Endodermal cell (in vitro differentiated cells): ENCODE results near the gene ZBTB20. TPM values are rescaled to one million over a fixed set of nuclear protein-coding genes. Genes with fewer than 3 reads are reported as not detected.

Source experiments
- DNase-seq: peaks from one replicate; pipeline ENCODE4 v3.0.0-alpha.2; 2017
- H3K27ac ChIP-seq: 2 replicates; pipeline ENCODE4 v1.5.1; 2013; ENCODE audit warnings: mild to moderate bottlenecking, low read depth, low read length, moderate library complexity
- H3K27me3 ChIP-seq: 2 replicates; pipeline ENCODE4 v1.6.1; 2013; ENCODE audit warnings: mild to moderate bottlenecking, low read length, moderate library complexity; ENCODE audit not compliant: insufficient read depth, control insufficient read depth, poor library complexity, severe bottlenecking
- H3K36me3 ChIP-seq: 2 replicates; pipeline ENCODE4 v1.7.0; 2013; ENCODE audit warnings: mild to moderate bottlenecking, low read length, moderate library complexity; ENCODE audit not compliant: control insufficient read depth, insufficient read depth
- H3K4me1 ChIP-seq: one replicate; pipeline ENCODE4 v1.7.0; 2013; ENCODE audit warnings: low read length; ENCODE audit not compliant: control insufficient read depth, insufficient read depth
- H3K4me3 ChIP-seq: 2 replicates; pipeline ENCODE4 v1.5.1; 2013; ENCODE audit warnings: mild to moderate bottlenecking, low read length, moderate library complexity
- H3K9ac ChIP-seq: 2 replicates; pipeline ENCODE4 v1.6.1; 2013; ENCODE audit warnings: mild to moderate bottlenecking, low read length, moderate library complexity; ENCODE audit not compliant: poor library complexity, severe bottlenecking; ENCODE audit errors: extremely low read depth
- H3K9me3 ChIP-seq: 2 replicates; pipeline ENCODE4 v1.6.1; 2013; ENCODE audit warnings: mild to moderate bottlenecking, low read length, moderate library complexity; ENCODE audit not compliant: control insufficient read depth
- H3K27ac Mint-ChIP-seq: 2 replicates; pipeline ENCODE4 v1.8.0; 2020; ENCODE audit warnings: mixed read lengths
- H3K27me3 Mint-ChIP-seq: 2 replicates; pipeline ENCODE4 v1.8.0; 2021; ENCODE audit warnings: mild to moderate bottlenecking, mixed read lengths; ENCODE audit not compliant: insufficient read depth
- H3K36me3 Mint-ChIP-seq: 2 replicates; pipeline ENCODE4 v1.8.0; 2020; ENCODE audit warnings: low read depth, mixed read lengths
- H3K4me1 Mint-ChIP-seq: 2 replicates; pipeline ENCODE4 v1.8.0; 2020; ENCODE audit warnings: mixed read lengths
- H3K4me3 Mint-ChIP-seq: 2 replicates; pipeline ENCODE4 v1.8.0; 2020; ENCODE audit warnings: mild to moderate bottlenecking, moderate library complexity, mixed read lengths
- H3K9me3 Mint-ChIP-seq: 2 replicates; pipeline ENCODE4 v1.8.0; 2020; ENCODE audit warnings: mild to moderate bottlenecking, mixed read lengths
- CTCF ChIP-seq: fragments of 200-600 bp; sonication (generic); conservative IDR thresholded peaks from 2 replicates; pipeline ENCODE4 v1.5.0; 2021; ENCODE audit warnings: antibody characterized with exemption, mild to moderate bottlenecking
- WGBS, 2 experiments: methylation state at CpG; one replicate each; pipeline versions ENCODE4 v1.1.5 to v1.1.7; 2013; ENCODE audit warnings: missing lambda C conversion rate in 2 of 2, mixed read lengths in 1 of 2; ENCODE audit not compliant: insufficient coverage in 1 of 2, insufficient read length in 1 of 2; 5-methylcytosine and 5-hydroxymethylcytosine counted together
- total RNA-seq, 2 donors: library from RNA; stranded (reverse); fragmentation: NEBNext Ultra II Directional in 1 of 2; extraction: Animal tissue kit (Norgen Biotek cat#: 25700) in 1 of 2; gene quantifications; 2 replicates in 1 of 2; 3 replicates in 1 of 2; pipeline ENCODE4 v1.2.1, GENCODE V29; 2021

The ZBTB20 gene
- total RNA-seq, 2 donors from 2014 or later: 1.6 to 2.9 TPM

GRCh38 chr3:114307832-114308231 is 839.3 kb downstream of the ZBTB20 start:
- Histone ChIP-seq H3K27me3 (no peaks in the 10 kb centered on the region), H3K36me3 (no peaks in the 10 kb centered on the region), H3K4me3 (no peak overlapping the region), H3K4me1 (no peaks in the 10 kb centered on the region), H3K27ac (no peak overlapping the region), H3K9ac (no peak overlapping the region), H3K9me3 (no peaks in the 10 kb centered on the region)
- WGBS, 2 experiments: 87 to 91% methylated on average over 2 to 3 of the region's 3 CpGs
- TF ChIP-seq CTCF: no peak
- H3K4me3 Mint-ChIP-seq: no peak overlapping the region
- H3K27me3 Mint-ChIP-seq: no peaks in the 10 kb centered on the region
- no peaks in the 10 kb centered on the region for H3K36me3 Mint-ChIP-seq
- no peaks in the 10 kb centered on the region for H3K9me3 Mint-ChIP-seq
- no peak for DNase-seq
- H3K4me1 Mint-ChIP-seq: no peaks in the 10 kb centered on the region
- H3K27ac Mint-ChIP-seq: no peak overlapping the region

GRCh38 chr3:114307222-114307830 is 839.8 kb downstream of the ZBTB20 start:
- Histone ChIP-seq H3K36me3 (no peaks in the 10 kb centered on the region), H3K4me3 (no peak overlapping the region)
- no peaks in the 10 kb centered on the region for H3K9me3 Mint-ChIP-seq

DNA sequence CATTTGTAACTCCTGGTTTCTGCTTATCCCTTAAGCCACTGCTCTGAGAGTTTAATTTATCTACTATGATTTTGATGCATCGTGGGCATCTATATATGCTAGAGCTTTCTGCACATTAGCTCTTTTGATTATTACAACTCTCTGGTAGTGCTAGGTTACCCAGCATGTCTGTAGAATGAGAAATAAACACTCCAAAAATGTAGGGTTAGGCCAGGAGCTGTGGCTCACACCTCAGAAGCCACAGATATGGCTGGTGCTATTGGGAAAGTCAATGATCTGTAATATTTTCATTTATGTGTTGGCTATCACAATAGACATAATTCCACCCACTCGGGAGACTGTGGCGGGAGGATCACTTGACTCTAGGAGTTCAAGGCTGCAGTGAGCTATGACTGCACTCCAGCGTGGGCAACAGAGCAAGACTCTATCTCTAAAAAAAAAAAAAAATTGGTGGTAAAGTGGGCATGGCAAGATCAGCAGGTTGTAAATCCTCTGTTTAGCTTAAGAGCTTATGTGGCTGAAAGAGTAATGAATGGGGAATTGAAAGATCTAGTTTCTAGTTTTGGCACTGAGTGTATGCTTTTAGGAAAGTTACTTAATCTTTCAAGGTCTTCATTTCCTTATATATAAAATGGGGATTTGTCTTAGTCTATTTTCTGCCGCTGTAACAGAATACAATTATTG is 847.0 kb downstream of the ZBTB20 start:
- Mint-ChIP-seq H3K9me3 (no peaks in the 10 kb centered on the region), H3K4me3 (no peak overlapping the region), H3K27ac (no peak overlapping the region), H3K4me1 (peaks cover 1% of the 10 kb centered on the region), H3K36me3 (no peaks in the 10 kb centered on the region), H3K27me3 (no peaks in the 10 kb centered on the region)
- Histone ChIP-seq H3K27ac (no peak overlapping the region), H3K4me3 (no peak overlapping the region), H3K4me1 (no peaks in the 10 kb centered on the region), H3K36me3 (no peaks in the 10 kb centered on the region), H3K9me3 (no peaks in the 10 kb centered on the region), H3K27me3 (no peaks in the 10 kb centered on the region), H3K9ac (no peak overlapping the region)
- DNase-seq: no peak
- WGBS, 2 experiments: 92 to 100% methylated on average over 2 to 5 of the region's 5 CpGs
- TF ChIP-seq CTCF: no peak

More at GRCh38 chr3:114307222-114307830, 839.8 kb downstream of the ZBTB20 start:
- Histone ChIP-seq H3K9me3 (no peaks in the 10 kb centered on the region), H3K27me3 (no peaks in the 10 kb centered on the region), H3K4me1 (no peaks in the 10 kb centered on the region), H3K9ac (no peak overlapping the region), H3K27ac (no peak overlapping the region)
- Mint-ChIP-seq H3K27me3 (no peaks in the 10 kb centered on the region), H3K36me3 (no peaks in the 10 kb centered on the region), H3K27ac (no peak overlapping the region), H3K4me3 (no peak overlapping the region), H3K4me1 (no peaks in the 10 kb centered on the region)
- 88 to 89% methylated on average over 6 to 8 of the region's 8 CpGs for WGBS, 2 experiments
- no peak for TF ChIP-seq CTCF
- DNase-seq: no peak
